ENCODE results near the gene MRC2. TPM values are rescaled to one million over a fixed set of nuclear protein-coding genes. Genes with fewer than 3 reads are reported as not detected.

Gene MRC2
- total RNA-seq, 1 donor, result 245 TPM

DNA sequence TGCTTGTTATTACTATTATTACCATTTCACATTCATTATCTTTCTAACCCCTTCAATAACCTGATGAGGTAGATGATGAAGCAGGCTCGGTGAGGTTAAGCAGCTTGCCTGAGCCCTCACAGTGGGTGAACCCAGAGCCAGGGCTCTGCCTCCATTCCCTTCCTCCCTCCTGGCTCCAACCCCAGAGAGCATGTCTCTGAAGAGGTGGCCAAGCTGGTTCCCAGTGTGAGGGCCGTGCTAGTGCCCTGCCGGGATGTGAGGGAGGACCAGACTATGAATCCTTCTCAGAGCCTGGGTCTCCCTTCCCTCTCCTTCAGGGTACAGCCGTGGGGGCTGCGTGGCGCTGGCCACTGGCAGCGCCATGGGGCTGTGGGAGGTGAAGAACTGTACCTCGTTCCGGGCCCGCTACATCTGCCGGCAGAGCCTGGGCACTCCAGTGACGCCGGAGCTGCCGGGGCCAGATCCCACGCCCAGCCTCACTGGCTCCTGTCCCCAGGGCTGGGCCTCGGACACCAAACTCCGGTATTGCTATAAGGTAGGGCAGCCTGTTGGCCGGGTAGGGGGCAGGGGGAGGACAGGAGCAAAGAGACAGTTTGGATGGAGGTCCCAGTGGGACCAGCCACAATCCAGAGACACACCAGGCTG, 49.6 kb downstream of the MRC2 start:
- no peak overlapping the region for H3K4me3 ChIP-seq (ENCODE audit: low read depth, low read length)
- no peak for DNase-seq (ENCODE audit: low read depth)
- TF ChIP-seq, protein P1, sequence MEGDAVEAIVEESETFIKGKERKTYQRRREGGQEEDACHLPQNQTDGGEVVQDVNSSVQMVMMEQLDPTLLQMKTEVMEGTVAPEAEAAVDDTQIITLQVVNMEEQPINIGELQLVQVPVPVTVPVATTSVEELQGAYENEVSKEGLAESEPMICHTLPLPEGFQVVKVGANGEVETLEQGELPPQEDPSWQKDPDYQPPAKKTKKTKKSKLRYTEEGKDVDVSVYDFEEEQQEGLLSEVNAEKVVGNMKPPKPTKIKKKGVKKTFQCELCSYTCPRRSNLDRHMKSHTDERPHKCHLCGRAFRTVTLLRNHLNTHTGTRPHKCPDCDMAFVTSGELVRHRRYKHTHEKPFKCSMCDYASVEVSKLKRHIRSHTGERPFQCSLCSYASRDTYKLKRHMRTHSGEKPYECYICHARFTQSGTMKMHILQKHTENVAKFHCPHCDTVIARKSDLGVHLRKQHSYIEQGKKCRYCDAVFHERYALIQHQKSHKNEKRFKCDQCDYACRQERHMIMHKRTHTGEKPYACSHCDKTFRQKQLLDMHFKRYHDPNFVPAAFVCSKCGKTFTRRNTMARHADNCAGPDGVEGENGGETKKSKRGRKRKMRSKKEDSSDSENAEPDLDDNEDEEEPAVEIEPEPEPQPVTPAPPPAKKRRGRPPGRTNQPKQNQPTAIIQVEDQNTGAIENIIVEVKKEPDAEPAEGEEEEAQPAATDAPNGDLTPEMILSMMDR (IDR thresholded peaks at IDR 0.05; ENCODE audit: insufficient read depth, low read length), result no peak

DNA sequence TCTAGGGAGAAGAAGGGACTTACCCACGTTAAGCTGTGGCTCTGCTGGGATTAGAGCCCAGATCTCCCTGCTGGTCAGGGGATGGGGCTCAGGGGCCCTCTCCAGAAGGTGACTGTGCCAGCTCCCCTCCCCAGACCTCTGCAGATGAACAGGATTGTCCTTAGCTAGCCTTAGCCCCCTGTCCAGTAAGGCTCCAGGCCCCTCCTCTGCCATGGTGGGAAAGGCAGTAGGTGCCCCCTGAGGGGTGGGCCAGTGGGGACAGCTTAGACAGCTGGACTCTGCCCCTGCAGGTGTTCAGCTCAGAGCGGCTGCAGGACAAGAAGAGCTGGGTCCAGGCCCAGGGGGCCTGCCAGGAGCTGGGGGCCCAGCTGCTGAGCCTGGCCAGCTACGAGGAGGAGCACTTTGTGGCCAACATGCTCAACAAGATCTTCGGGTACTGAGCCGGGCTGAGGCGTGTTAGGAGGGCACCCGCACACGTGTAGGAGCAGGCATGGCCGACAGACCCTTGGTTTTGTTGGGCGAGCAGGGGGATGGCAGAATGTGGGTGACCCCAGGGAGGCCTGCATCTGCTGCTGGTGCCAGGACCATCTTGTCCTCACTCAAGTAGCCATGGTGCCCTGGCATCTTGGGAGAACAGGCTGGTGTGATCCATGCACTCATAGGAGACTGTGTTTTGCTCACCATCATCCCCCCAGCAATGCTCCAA, 50.9 kb downstream of the MRC2 start:
- TF ChIP-seq, protein P1 (IDR thresholded peaks at IDR 0.05; ENCODE audit: insufficient read depth, low read length), result no peak
- DNase-seq (ENCODE audit: low read depth), result no peak
- H3K4me3 ChIP-seq (ENCODE audit: low read depth, low read length), result no peak overlapping the region

DNA sequence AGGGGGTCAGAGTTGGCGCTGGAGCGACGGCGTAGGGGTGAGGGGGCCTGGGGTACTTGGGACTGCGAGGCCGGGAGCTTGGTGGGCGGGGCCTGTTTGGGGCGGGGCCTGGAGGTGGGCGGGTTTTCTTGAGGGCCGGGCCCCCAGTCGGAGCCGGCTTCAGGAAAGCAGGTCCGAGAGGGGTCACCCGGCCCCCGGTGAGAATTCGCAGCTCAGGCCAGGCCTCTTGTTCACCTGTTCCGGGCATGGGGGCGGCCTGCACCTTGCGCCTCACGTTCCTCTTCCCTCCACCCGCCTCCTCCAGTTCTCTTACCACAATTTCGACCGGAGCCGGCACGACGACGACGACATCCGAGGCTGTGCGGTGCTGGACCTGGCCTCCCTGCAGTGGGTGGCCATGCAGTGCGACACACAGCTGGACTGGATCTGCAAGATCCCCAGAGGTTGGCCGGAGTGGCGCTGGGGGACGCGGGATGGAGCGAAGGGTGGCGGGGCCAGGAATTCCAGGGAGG, 52.5 kb downstream of the MRC2 start:
- no peak for DNase-seq (ENCODE audit: low read depth)
- TF ChIP-seq, protein P1 (IDR thresholded peaks at IDR 0.05; ENCODE audit: insufficient read depth, low read length), result no peak
- no peak overlapping the region for H3K4me3 ChIP-seq (ENCODE audit: low read depth, low read length)

DNA sequence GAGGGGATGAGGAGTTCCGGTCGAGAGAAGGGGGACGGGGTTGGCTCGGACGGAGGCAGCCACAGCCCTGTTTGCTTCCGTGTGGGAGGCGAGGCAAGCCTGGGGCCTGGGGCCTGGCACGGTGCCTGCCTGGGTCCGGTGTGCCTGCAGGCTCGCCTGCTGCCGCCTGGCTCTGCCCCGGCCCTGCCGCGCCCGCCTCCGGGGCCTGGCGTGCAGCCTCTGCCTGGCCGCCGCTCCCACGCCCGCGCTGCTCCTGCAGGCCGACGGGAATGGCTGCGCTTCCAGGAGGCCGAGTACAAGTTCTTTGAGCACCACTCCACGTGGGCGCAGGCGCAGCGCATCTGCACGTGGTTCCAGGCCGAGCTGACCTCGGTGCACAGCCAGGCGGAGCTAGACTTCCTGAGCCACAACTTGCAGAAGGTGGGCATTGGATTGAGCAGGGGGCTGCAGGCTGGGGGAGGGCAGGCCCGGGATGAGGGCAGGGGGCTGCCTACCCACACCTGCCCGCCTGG, 53.1 kb downstream of the MRC2 start:
- no peak overlapping the region for H3K4me3 ChIP-seq (ENCODE audit: low read depth, low read length)
- no peak for DNase-seq (ENCODE audit: low read depth)

DNA sequence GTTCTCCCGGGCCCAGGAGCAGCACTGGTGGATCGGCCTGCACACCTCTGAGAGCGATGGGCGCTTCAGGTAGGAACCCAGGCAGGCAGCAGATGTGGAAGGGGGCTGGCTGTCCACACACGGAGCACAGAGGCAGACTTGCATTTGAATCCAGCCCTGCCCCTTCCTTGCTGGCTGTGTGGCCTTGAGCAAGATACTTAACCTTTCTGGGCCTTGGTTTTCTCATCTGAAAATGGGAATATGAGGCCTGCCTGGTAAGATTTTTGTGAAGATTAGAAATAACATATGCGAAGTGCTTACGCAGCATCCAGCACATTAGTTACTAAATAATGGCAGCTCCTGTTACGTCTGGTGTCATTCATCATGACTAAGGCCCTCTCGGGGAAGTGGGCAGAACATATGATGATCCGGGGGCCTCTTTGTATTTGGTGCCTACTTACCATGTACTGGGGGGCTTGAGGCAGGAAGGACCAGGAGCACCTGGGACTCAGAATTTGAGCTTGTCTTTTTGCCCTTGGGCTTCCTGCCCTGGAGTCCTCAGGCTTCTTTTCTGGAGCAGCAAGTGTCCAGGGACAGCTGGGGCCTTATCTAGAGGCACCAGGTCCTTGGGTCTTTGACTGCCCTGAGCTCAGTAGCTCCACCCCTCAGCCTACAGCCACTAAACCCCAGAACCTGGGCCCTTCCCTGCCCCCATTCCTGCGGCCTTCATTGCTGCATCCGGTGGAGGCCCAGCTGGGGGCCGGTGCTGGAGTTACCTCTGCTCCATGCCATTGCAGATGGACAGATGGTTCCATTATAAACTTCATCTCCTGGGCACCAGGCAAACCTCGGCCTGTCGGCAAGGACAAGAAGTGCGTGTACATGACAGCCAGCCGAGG, 53.8 kb downstream of the MRC2 start:
- H3K4me3 ChIP-seq (ENCODE audit: low read depth, low read length), result no peak overlapping the region
- no peak for DNase-seq (ENCODE audit: low read depth)
- TF ChIP-seq, protein P1 (IDR thresholded peaks at IDR 0.05; ENCODE audit: insufficient read depth, low read length), result no peak

More for the DNA sequence above, 53.1 kb downstream of the MRC2 start:
- TF ChIP-seq, protein P1 (IDR thresholded peaks at IDR 0.05; ENCODE audit: insufficient read depth, low read length), result no peak

DNA sequence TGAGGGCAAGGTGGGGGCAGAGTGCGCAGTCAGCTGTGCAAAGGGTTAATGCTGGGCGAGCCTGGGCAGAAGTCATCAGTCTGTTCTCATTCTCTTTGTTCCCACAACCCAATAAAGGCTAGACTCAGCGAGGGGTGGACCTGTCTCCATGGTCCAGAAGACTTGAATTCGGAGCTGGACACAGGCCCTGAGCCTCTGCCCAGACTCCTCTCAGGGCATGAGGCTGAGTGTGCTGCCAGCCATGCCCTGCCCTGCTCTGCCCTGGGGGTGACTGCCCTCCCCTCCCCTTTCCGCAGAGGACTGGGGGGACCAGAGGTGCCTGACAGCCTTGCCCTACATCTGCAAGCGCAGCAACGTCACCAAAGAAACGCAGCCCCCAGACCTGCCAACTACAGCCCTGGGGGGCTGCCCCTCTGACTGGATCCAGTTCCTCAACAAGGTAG, 54.5 kb downstream of the MRC2 start:
- H3K4me3 ChIP-seq (ENCODE audit: low read depth, low read length), result no peak overlapping the region
- DNase-seq (ENCODE audit: low read depth), result no peak
- TF ChIP-seq, protein P1 (IDR thresholded peaks at IDR 0.05; ENCODE audit: insufficient read depth, low read length), result no peak

All from fibroblast of the aortic adventitia (primary cell).